HepG2 (cell line): Measurements from ENCODE around the gene GPR31.
"Not testable (repeated sequence)": the region's sequence is repeated elsewhere in the genome, so short reads cannot be mapped to it uniquely, and the experiment has no call there.

ENCODE experiments used
- CENPBD1 ChIP-seq: sonication (generic); formaldehyde crosslinking; IDR thresholded peaks from 2 replicates; pipeline ENCODE4 v1.8.0; 2022; ENCODE audit warnings: missing genetic modification reagents, low read depth, mild to moderate bottlenecking, borderline replicate concordance
- ELF3 ChIP-seq: IDR thresholded peaks from 2 replicates; pipeline ENCODE4 v1.6.1; 2016; ENCODE audit warnings: missing genetic modification reagents, missing compliant biosample characterization
- ONECUT2 ChIP-seq: sonication (generic); formaldehyde crosslinking; IDR thresholded peaks from 2 replicates; pipeline ENCODE4 v1.4.0; 2020; ENCODE audit warnings: missing genetic modification reagents
- POLR2A ChIP-seq, 2 experiments: IDR thresholded peaks; 2 replicates each; pipeline ENCODE4 v1.6.1; 2011; ENCODE audit warnings: low read depth in 2 of 2, low read length in 2 of 2, mild to moderate bottlenecking in 1 of 2, moderate library complexity in 1 of 2; ENCODE audit not compliant: insufficient read depth in 1 of 2
- THAP11 ChIP-seq: IDR thresholded peaks from 2 replicates; pipeline ENCODE4 v1.6.1; 2016; ENCODE audit warnings: missing biosample characterization, missing genetic modification reagents
- ZSCAN5A ChIP-seq: sonication (generic); formaldehyde crosslinking; IDR thresholded peaks from 2 replicates; pipeline ENCODE4 v1.8.0; 2022; ENCODE audit warnings: mild to moderate bottlenecking, missing genetic modification reagents, borderline replicate concordance
- TF ChIP-seq, protein P1 (sequence below): sonication (generic); formaldehyde crosslinking; conservative IDR thresholded peaks from 2 replicates; pipeline ENCODE4 v1.8.0; 2022; ENCODE audit warnings: low read depth, missing genetic modification reagents
- TF ChIP-seq, protein P2 (sequence below): sonication (generic); formaldehyde crosslinking; conservative IDR thresholded peaks from 2 replicates; pipeline ENCODE4 v1.4.0; 2020; ENCODE audit warnings: missing genetic modification reagents
- TF ChIP-seq, protein P3 (sequence below): IDR thresholded peaks from 2 replicates; pipeline ENCODE4 v1.6.1; 2016

DNA sequence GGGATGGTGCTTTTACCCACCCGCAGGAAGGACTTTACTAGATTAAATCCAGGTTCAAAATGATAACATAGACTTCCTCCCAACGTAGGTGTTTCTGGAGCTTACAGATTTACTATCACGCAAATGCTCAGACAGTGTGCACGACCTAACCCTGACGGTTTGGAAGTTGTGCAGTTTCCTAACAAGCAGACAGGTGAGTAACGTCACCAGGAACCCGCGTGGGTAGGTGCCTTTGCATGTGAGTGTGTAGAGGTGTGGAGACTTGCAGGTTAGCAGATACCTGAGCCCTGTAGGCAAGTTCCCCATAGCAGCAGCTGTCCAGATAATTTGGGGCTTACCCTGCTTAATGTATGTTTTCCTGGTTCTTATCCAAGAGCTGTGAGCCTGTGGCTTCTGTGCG lies 29.5 kb upstream of the GPR31 start:
- TF ChIP-seq THAP11 (CRISPR knock-in tag); ONECUT2 (CRISPR knock-in tag); ELF3 (CRISPR knock-in tag); POLR2A (IDR thresholded peaks at IDR 0.05; ENCODE audit: insufficient read depth in 1 of 2, low read depth in 2 of 2, low read length in 2 of 2); CENPBD1 (CRISPR knock-in tag); ZSCAN5A (CRISPR knock-in tag): not testable (repeated sequence)
- TF ChIP-seq, protein P1, sequence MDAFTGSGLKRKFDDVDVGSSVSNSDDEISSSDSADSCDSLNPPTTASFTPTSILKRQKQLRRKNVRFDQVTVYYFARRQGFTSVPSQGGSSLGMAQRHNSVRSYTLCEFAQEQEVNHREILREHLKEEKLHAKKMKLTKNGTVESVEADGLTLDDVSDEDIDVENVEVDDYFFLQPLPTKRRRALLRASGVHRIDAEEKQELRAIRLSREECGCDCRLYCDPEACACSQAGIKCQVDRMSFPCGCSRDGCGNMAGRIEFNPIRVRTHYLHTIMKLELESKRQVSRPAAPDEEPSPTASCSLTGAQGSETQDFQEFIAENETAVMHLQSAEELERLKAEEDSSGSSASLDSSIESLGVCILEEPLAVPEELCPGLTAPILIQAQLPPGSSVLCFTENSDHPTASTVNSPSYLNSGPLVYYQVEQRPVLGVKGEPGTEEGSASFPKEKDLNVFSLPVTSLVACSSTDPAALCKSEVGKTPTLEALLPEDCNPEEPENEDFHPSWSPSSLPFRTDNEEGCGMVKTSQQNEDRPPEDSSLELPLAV (CRISPR knock-in tag) = not testable (repeated sequence)
- TF ChIP-seq, protein P2, sequence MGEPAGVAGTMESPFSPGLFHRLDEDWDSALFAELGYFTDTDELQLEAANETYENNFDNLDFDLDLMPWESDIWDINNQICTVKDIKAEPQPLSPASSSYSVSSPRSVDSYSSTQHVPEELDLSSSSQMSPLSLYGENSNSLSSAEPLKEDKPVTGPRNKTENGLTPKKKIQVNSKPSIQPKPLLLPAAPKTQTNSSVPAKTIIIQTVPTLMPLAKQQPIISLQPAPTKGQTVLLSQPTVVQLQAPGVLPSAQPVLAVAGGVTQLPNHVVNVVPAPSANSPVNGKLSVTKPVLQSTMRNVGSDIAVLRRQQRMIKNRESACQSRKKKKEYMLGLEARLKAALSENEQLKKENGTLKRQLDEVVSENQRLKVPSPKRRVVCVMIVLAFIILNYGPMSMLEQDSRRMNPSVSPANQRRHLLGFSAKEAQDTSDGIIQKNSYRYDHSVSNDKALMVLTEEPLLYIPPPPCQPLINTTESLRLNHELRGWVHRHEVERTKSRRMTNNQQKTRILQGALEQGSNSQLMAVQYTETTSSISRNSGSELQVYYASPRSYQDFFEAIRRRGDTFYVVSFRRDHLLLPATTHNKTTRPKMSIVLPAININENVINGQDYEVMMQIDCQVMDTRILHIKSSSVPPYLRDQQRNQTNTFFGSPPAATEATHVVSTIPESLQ = not testable (repeated sequence)
- TF ChIP-seq, protein P3, sequence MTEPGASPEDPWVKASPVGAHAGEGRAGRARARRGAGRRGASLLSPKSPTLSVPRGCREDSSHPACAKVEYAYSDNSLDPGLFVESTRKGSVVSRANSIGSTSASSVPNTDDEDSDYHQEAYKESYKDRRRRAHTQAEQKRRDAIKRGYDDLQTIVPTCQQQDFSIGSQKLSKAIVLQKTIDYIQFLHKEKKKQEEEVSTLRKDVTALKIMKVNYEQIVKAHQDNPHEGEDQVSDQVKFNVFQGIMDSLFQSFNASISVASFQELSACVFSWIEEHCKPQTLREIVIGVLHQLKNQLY (CRISPR knock-in tag) = not testable (repeated sequence)
